ENCODE measurements around the gene NTM. TPM values are rescaled to one million over a fixed set of nuclear protein-coding genes. Genes with fewer than 3 reads are reported as not detected.

The NTM gene
- total RNA-seq, 2 donors from 2014 or later: 1.7 to 3.6 TPM

- no peaks in the 10 kb centered on the region for H3K4me1 ChIP-seq (ENCODE audit: control insufficient read depth, insufficient read depth, low read length)
- no peaks in the 10 kb centered on the region for H3K36me3 ChIP-seq (ENCODE audit: control insufficient read depth, insufficient read depth, low read length)
- no peaks in the 10 kb centered on the region for H3K9me3 ChIP-seq (ENCODE audit: control insufficient read depth, low read length)
- WGBS, 2 experiments (ENCODE audit: insufficient coverage in 1 of 2, insufficient read length in 1 of 2): 93 to 96% methylated on average over 2 of the region's 2 CpGs
- no peak overlapping the region for H3K4me3 ChIP-seq (ENCODE audit: low read length)
- H3K27ac ChIP-seq (ENCODE audit: low read depth, low read length): no peak overlapping the region
- Mint-ChIP-seq H3K9me3 (no peaks in the 10 kb centered on the region), H3K27me3 (ENCODE audit: insufficient read depth) (peaks cover 4% of the 10 kb centered on the region), H3K4me1 (peaks cover 12% of the 10 kb centered on the region), H3K27ac (no peak overlapping the region), H3K36me3 (ENCODE audit: low read depth) (no peaks in the 10 kb centered on the region), H3K4me3 (no peak overlapping the region)
- no peaks in the 10 kb centered on the region for H3K27me3 ChIP-seq (ENCODE audit: control insufficient read depth, insufficient read depth, low read length, poor library complexity, severe bottlenecking)
- TF ChIP-seq CTCF (conservative IDR thresholded peaks at IDR 0.05): no peak
- no peak overlapping the region for H3K9ac ChIP-seq (ENCODE audit: extremely low read depth, low read length, poor library complexity, severe bottlenecking)
- no peak for DNase-seq
Measured at GRCh38 chr11:132036220-132036619, 665.8 kb downstream of the NTM start.

GRCh38 chr11:132036746-132037466 is 666.5 kb downstream of the NTM start:
- H3K27ac ChIP-seq (ENCODE audit: low read depth, low read length): no peak overlapping the region
- H3K4me1 Mint-ChIP-seq: peaks cover 12% of the 10 kb centered on the region
- H3K27ac Mint-ChIP-seq: peak overlapping the region; percentile 79

GRCh38 chr11:132037467-132037862 is 667.0 kb downstream of the NTM start:
- Mint-ChIP-seq H3K27me3 (ENCODE audit: insufficient read depth) (peaks cover 2% of the 10 kb centered on the region), H3K36me3 (ENCODE audit: low read depth) (no peaks in the 10 kb centered on the region), H3K4me1 (peaks cover 12% of the 10 kb centered on the region), H3K9me3 (no peaks in the 10 kb centered on the region), H3K27ac (peak overlapping the region; percentile 79), H3K4me3 (no peak overlapping the region)
- no peaks in the 10 kb centered on the region for H3K36me3 ChIP-seq (ENCODE audit: control insufficient read depth, insufficient read depth, low read length)
- no peaks in the 10 kb centered on the region for H3K27me3 ChIP-seq (ENCODE audit: control insufficient read depth, insufficient read depth, low read length, poor library complexity, severe bottlenecking)
- H3K9ac ChIP-seq (ENCODE audit: extremely low read depth, low read length, poor library complexity, severe bottlenecking): no peak overlapping the region
- TF ChIP-seq CTCF (conservative IDR thresholded peaks at IDR 0.05): no peak
- no peak overlapping the region for H3K4me3 ChIP-seq (ENCODE audit: low read length)
- 66 to 76% methylated on average over 2 to 3 of the region's 3 CpGs for WGBS, 2 experiments (ENCODE audit: insufficient coverage in 1 of 2, insufficient read length in 1 of 2)
- H3K4me1 ChIP-seq (ENCODE audit: control insufficient read depth, insufficient read depth, low read length): no peaks in the 10 kb centered on the region
- no peak overlapping the region for H3K27ac ChIP-seq (ENCODE audit: low read depth, low read length)
- H3K9me3 ChIP-seq (ENCODE audit: control insufficient read depth, low read length): no peaks in the 10 kb centered on the region
- no peak for DNase-seq

More at GRCh38 chr11:132036746-132037466, 666.5 kb downstream of the NTM start:
- Histone ChIP-seq H3K4me1 (ENCODE audit: control insufficient read depth, insufficient read depth, low read length) (no peaks in the 10 kb centered on the region), H3K27me3 (ENCODE audit: control insufficient read depth, insufficient read depth, low read length, poor library complexity, severe bottlenecking) (no peaks in the 10 kb centered on the region), H3K36me3 (ENCODE audit: control insufficient read depth, insufficient read depth, low read length) (no peaks in the 10 kb centered on the region), H3K4me3 (ENCODE audit: low read length) (no peak overlapping the region), H3K9ac (ENCODE audit: extremely low read depth, low read length, poor library complexity, severe bottlenecking) (no peak overlapping the region), H3K9me3 (ENCODE audit: control insufficient read depth, low read length) (no peaks in the 10 kb centered on the region)
- Mint-ChIP-seq H3K27me3 (ENCODE audit: insufficient read depth) (peaks cover 2% of the 10 kb centered on the region), H3K9me3 (no peaks in the 10 kb centered on the region), H3K4me3 (no peak overlapping the region), H3K36me3 (ENCODE audit: low read depth) (no peaks in the 10 kb centered on the region)
- 74 to 100% methylated on average over 2 to 4 of the region's 4 CpGs for WGBS, 2 experiments (ENCODE audit: insufficient coverage in 1 of 2, insufficient read length in 1 of 2)
- no peak for DNase-seq
- TF ChIP-seq CTCF (conservative IDR thresholded peaks at IDR 0.05): no peak
